ENCODE measurements around the gene WWC1.

DNA sequence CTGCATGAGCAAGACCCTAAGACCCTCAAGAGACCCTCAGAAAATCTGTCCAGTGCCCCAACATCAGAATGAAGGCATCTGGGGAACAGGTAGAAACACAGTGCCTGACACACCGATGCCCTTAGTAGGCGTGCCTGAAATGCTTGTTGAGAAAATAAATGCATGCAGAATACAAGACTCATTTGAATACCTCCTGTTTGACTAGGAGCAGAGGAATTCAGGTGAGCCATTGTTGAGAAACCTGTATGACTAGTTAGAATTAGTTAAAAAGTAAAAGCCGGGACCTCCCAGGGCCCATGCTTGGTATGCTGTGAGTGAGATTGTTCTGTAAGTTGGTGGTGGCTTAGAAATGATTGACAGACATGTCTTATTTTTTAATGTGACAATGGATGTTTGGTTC, 55.0 kb downstream of the WWC1 start:
- TF ChIP-seq POLR2A (IDR thresholded peaks at IDR 0.05; ENCODE audit: extremely low read depth, insufficient read length) (no peak), CTCF (IDR thresholded peaks at IDR 0.05; ENCODE audit: low read depth, low read length) (no peak), MYC (IDR thresholded peaks at IDR 0.05; ENCODE audit: low read depth, low read length) (no peak)
